HL-60 (cell line): ENCODE results near the gene ZNF529.

Experiments used
- CTCF ChIP-seq: IDR thresholded peaks from one replicate; pipeline ENCODE4 v1.5.1; 2011; ENCODE audit warnings: low read length, control low read depth, inconsistent platforms; ENCODE audit not compliant: insufficient read depth
- GABPA ChIP-seq: IDR thresholded peaks from 2 replicates; pipeline ENCODE4 v1.6.1; 2012; ENCODE audit warnings: low read depth
- POLR2AphosphoS5 ChIP-seq: IDR thresholded peaks from 2 replicates; pipeline ENCODE4 v1.6.1; 2012; ENCODE audit warnings: low read depth

GRCh38 chr19:36524617-36525016 lies 48.5 kb downstream of the ZNF529 start:
- TF ChIP-seq CTCF (no peak), GABPA (no peak), POLR2AphosphoS5 (no peak)
